MV-4-11 (cell line): ENCODE data around the gene HTR3B.
"Not testable (repeated sequence)": the region's sequence is repeated elsewhere in the genome, so short reads cannot be mapped to it uniquely, and the experiment has no call there.

Experiments
- DNase-seq: peaks from one replicate; lab custom pipeline; 2025; lab: John Stamatoyannopoulos, UW

Gene HTR3B

GRCh38 chr11:113884361-113884836 lies 20.2 kb upstream of the HTR3B start:
- DNase-seq: no peak

- DNase-seq: no peak
Observed at GRCh38 chr11:113885897-113886296, 18.7 kb upstream of the HTR3B start.

- DNase-seq: no peak
Observed at GRCh38 chr11:113888848-113889247, 15.7 kb upstream of the HTR3B start.

- peak; percentile 22 for DNase-seq
Observed at GRCh38 chr11:113894421-113894996, 10.1 kb upstream of the HTR3B start.

GRCh38 chr11:113895367-113896155 lies 9.0 kb upstream of the HTR3B start:
- DNase-seq: no peak

- DNase-seq: peak; percentile 4
Observed at GRCh38 chr11:113896156-113896879, 8.3 kb upstream of the HTR3B start.

GRCh38 chr11:113901141-113901540 lies 3.5 kb upstream of the HTR3B start:
- DNase-seq: no peak

GRCh38 chr11:113906038-113906437 lies 1.4 kb downstream of the HTR3B start:
- peak; percentile 3 for DNase-seq

GRCh38 chr11:113906516-113906915 lies 1.9 kb downstream of the HTR3B start:
- no peak for DNase-seq

- no peak for DNase-seq
Observed at GRCh38 chr11:113907152-113907551, 2.6 kb downstream of the HTR3B start.

- no peak for DNase-seq
Observed at GRCh38 chr11:113907681-113908080, 3.1 kb downstream of the HTR3B start.

- no peak for DNase-seq
Observed at GRCh38 chr11:113908098-113908497, 3.5 kb downstream of the HTR3B start.

GRCh38 chr11:113911491-113911890 lies 6.9 kb downstream of the HTR3B start:
- not testable (repeated sequence) for DNase-seq

GRCh38 chr11:113923572-113923971 lies 19.0 kb downstream of the HTR3B start:
- no peak for DNase-seq

- DNase-seq: no peak
Observed at GRCh38 chr11:113926273-113927197, 21.9 kb downstream of the HTR3B start.

- DNase-seq: peak; percentile 71
Observed at GRCh38 chr11:113928311-113928710, 23.7 kb downstream of the HTR3B start.

GRCh38 chr11:113932788-113933187 lies 28.2 kb downstream of the HTR3B start:
- DNase-seq: no peak

- DNase-seq: not testable (repeated sequence)
Observed at GRCh38 chr11:113934193-113934592, 29.6 kb downstream of the HTR3B start.

- no peak for DNase-seq
Observed at GRCh38 chr11:113934761-113935160, 30.2 kb downstream of the HTR3B start.

GRCh38 chr11:113935858-113936257 lies 31.3 kb downstream of the HTR3B start:
- DNase-seq: no peak

GRCh38 chr11:113937918-113938317 lies 33.3 kb downstream of the HTR3B start:
- no peak for DNase-seq

GRCh38 chr11:113942256-113942655 lies 37.7 kb downstream of the HTR3B start:
- peak; percentile 57 for DNase-seq
